AG04450 (cell line): Measurements from ENCODE around the gene NPAS3. TPM values are rescaled to one million over a fixed set of nuclear protein-coding genes. Genes with fewer than 3 reads are reported as not detected.
A peak's percentile ranks its signal among the peaks of the same experiment; 100 is the strongest.

Experiments used
- CTCF ChIA-PET: fragments of 300-600, 350-600 bp; formaldehyde crosslinking; extraction: SDS; loops from one replicate; lab custom pipeline; 2022; ENCODE audit warnings: antibody characterized with exemption, inconsistent platforms; lab: Charles Lee
- POLR2A ChIA-PET: fragments of 350-600 bp; formaldehyde crosslinking; extraction: SDS; loops from one replicate; lab custom pipeline; 2021; ENCODE audit warnings: antibody characterized with exemption, inconsistent platforms; lab: Yijun Ruan, JAX
- DNase-seq: peaks from one replicate; pipeline ENCODE4 v3.0.0-alpha.2; 2011; ENCODE audit warnings: low read depth, low spot score
- H3K27ac ChIP-seq: one replicate; pipeline ENCODE4 v1.5.1; 2012; ENCODE audit warnings: low read depth, low read length, control low read depth
- H3K27me3 ChIP-seq: one replicate; pipeline ENCODE4 v1.6.0; 2012; ENCODE audit warnings: low read length; ENCODE audit not compliant: control insufficient read depth, insufficient read depth
- H3K4me3 ChIP-seq: 2 replicates; pipeline ENCODE4 v1.5.1; 2011; ENCODE audit warnings: mild to moderate bottlenecking, low read depth, low read length, control low read depth
- H3K9me3 ChIP-seq: 2 replicates; pipeline ENCODE4 v1.5.1; 2012; ENCODE audit warnings: low read length; ENCODE audit not compliant: control insufficient read depth, insufficient read depth
- polyA plus RNA-seq: library from polyadenylated mRNA; depleted of rRNA; stranded (reverse); fragments of >200 nt; gene quantifications from 2 replicates; pipeline ENCODE4 v1.2.3, GENCODE V29; 2011
- TF ChIP-seq, protein P1 (sequence below): IDR thresholded peaks from 2 replicates; pipeline ENCODE4 v1.5.1; 2011; ENCODE audit warnings: low read depth, low read length, control low read depth, inconsistent platforms

NPAS3 gene
- polyA plus RNA-seq, 1 experiment: not detected

DNA sequence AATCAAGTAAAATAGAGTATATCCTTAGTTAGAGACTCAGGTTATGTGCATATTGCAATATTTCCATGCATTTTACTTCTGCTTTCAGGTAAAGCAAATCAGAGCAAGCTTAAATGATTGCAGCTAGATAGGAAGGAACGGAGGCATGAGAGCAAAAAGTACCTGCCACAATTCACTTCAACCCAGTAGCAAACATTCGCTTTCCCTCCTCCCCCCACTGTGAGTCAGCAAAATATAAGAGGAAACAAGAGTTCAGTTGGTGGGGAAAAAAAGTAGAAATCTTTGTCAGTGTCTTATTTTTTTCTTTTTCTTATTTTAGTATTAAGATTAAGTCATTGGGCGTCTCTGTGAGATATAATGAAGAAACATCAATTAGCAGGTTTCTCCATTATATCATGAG is 475.4 kb downstream of the NPAS3 start:
- TF ChIP-seq, protein P1, sequence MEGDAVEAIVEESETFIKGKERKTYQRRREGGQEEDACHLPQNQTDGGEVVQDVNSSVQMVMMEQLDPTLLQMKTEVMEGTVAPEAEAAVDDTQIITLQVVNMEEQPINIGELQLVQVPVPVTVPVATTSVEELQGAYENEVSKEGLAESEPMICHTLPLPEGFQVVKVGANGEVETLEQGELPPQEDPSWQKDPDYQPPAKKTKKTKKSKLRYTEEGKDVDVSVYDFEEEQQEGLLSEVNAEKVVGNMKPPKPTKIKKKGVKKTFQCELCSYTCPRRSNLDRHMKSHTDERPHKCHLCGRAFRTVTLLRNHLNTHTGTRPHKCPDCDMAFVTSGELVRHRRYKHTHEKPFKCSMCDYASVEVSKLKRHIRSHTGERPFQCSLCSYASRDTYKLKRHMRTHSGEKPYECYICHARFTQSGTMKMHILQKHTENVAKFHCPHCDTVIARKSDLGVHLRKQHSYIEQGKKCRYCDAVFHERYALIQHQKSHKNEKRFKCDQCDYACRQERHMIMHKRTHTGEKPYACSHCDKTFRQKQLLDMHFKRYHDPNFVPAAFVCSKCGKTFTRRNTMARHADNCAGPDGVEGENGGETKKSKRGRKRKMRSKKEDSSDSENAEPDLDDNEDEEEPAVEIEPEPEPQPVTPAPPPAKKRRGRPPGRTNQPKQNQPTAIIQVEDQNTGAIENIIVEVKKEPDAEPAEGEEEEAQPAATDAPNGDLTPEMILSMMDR: no peak
- DNase-seq: no peak
- Histone ChIP-seq H3K27me3 (no peaks in the 10 kb centered on the region), H3K4me3 (no peak overlapping the region), H3K27ac (no peak overlapping the region), H3K9me3 (no peaks in the 10 kb centered on the region)
- ChIA-PET CTCF (no interaction called here), POLR2A (no interaction called here)

DNA sequence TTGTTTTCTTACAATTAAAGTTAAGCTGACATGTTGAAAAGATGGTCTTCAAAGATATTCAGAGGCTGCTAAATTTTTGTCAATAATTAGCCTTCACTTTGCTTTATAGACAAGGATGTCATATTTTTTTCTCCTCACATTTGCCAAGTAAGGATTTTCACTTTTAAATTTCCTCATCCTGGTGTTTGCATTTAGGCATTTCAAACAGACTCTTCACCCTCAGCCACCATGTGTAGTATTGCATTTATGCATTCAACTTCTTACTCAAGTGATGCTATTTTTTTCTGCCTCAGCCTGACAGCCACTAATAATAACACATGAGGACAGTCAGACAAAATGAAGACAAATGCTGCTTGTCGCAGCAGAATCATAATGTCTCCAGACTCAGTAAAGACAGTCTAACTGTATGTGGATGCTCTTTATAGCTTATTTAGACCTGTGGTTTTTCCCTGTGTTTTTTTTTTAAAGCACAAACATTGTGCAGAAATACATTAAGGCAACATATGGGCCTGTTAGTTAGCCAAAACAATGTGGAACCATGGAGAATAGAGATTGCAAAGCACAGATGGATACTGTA is 481.5 kb downstream of the NPAS3 start:
- DNase-seq: no peak
- no peaks in the 10 kb centered on the region for H3K9me3 ChIP-seq
- no peaks in the 10 kb centered on the region for H3K27me3 ChIP-seq
- ChIA-PET CTCF (interaction anchor here (1.0 to 1.4 kb wide), 2 partner anchors 13 to 373 kb away, joined by 3 to 4 read pairs; no protein-coding TSS in a partner anchor), POLR2A (no interaction called here)
- H3K27ac ChIP-seq: no peak overlapping the region
- H3K4me3 ChIP-seq: no peak overlapping the region
- TF ChIP-seq, protein P1: no peak

DNA sequence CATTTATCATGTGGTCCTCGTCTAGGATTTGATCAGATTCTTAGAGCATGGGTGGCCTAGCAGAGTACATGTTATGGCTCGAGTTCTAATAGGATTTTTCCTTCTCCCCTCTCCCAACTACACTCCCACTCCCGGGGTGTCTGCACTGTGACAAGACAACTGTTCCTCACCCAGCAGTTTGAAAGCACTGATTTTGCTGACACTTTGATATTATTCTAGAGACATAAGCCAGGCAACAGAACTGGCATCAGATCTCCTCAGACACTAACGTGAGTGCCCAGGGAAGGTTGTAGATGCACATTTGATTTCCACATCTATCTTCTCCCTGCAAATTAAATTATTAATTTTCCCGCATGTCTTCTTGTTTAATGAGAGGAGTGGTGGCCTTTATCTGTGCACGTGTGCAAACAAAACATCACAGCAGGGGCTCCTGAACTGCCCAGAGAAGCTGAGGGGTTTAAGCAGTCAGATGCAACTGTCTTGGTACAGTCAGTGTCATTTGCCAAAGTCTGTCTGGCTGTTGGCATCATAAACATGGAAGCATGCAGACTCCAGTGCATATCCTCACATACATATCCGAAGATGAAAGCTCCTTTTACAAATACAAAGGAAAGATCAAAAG is 491.8 kb downstream of the NPAS3 start:
- TF ChIP-seq, protein P1: no peak
- H3K27me3 ChIP-seq: no peaks in the 10 kb centered on the region
- no peak overlapping the region for H3K27ac ChIP-seq
- POLR2A ChIA-PET: no interaction called here
- CTCF ChIA-PET: no interaction called here
- H3K9me3 ChIP-seq: no peaks in the 10 kb centered on the region
- no peak overlapping the region for H3K4me3 ChIP-seq
- DNase-seq: no peak

DNA sequence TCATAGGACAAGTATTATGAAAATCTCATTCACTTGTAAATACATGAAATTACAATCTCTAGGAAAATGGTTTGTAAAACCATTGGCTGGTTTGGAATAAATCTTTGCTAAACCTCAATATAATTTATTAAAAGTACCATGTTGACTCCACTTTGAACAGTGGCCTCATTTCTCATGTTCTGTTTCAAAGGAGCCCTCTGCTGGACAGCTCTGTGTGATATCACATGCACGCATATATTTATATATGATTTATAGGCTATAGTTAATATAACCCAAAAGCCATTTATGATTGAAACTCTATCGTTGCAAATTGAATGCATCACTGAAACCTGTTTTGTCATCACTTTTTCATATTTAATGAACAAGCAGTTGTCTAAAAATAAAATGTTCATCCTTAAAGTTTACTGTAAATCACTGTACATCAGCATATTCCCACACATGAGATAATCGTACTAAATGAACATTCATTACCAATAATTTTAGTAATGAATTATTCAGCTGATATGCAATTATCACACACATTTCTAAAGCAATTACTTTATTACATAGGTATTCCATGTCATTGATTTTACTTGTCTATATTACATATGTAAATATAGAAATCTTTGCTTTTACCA is 493.8 kb downstream of the NPAS3 start:
- Histone ChIP-seq H3K4me3 (no peak overlapping the region), H3K27me3 (no peaks in the 10 kb centered on the region), H3K27ac (no peak overlapping the region), H3K9me3 (no peaks in the 10 kb centered on the region)
- POLR2A ChIA-PET: no interaction called here
- CTCF ChIA-PET: interaction anchor here (0.6 to 1.8 kb wide), 4 partner anchors 37 to 857 kb away, joined by 3 to 8 read pairs (median 3); no protein-coding TSS in a partner anchor
- TF ChIP-seq, protein P1: peak; percentile 49
- DNase-seq: no peak

DNA sequence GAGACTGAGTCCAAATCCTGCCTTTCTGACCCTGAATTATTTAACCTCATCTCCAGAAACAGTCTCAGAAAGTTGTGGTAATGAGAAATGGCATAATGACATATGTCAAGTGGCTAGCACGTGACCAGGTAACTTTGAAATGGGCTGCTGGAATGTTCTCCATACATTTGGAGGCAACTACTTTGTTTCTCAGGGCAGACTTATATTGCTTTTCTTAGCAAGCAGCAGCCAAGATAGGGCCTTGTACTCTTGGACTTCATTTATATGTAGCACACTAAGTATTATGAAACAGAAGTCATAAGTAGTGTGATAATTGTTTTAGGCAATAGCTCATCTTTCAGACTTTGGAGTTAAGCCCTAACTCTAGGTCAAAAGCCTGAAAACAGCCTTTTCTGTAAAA is 494.7 kb downstream of the NPAS3 start:
- Histone ChIP-seq H3K27me3 (no peaks in the 10 kb centered on the region), H3K4me3 (no peak overlapping the region), H3K9me3 (no peaks in the 10 kb centered on the region), H3K27ac (no peak overlapping the region)
- DNase-seq: no peak
- ChIA-PET POLR2A (no interaction called here), CTCF (interaction anchor here (0.6 to 1.8 kb wide), 6 partner anchors 14 to 858 kb away, joined by 3 to 8 read pairs (median 3); no protein-coding TSS in a partner anchor)
- TF ChIP-seq, protein P1: no peak
